AG04449 (cell line): ENCODE results near the gene ARID3A.

Source experiments
- CTCF ChIA-PET: fragments of 350-600 bp; formaldehyde crosslinking; extraction: SDS; loops from one replicate; lab custom pipeline; 2021; ENCODE audit warnings: antibody characterized with exemption; lab: Yijun Ruan, JAX
- POLR2A ChIA-PET: fragments of 400-600, 350-600 bp; formaldehyde crosslinking; extraction: SDS; loops from one replicate; lab custom pipeline; 2020; ENCODE audit warnings: antibody characterized with exemption, inconsistent platforms; lab: Yijun Ruan, JAX
- DNase-seq: peaks from one replicate; pipeline ENCODE4 v3.0.0-alpha.2; 2010; ENCODE audit warnings: low read depth, low spot score
- H3K4me3 ChIP-seq: 2 replicates; pipeline ENCODE4 v1.5.1; 2011; ENCODE audit warnings: low read depth, mild to moderate bottlenecking, control low read depth, low read length
- CTCF ChIP-seq: IDR thresholded peaks from one replicate; pipeline ENCODE4 v1.5.1; 2011; ENCODE audit warnings: mild to moderate bottlenecking, moderate library complexity, low read length, control low read depth, inconsistent platforms; ENCODE audit not compliant: insufficient read depth; ENCODE audit errors: missing control alignments

Gene ARID3A

GRCh38 chr19:1012334-1012733 lies 86.5 kb downstream of the ARID3A start:
- H3K4me3 ChIP-seq = no peak overlapping the region
- no peak for DNase-seq
- CTCF ChIA-PET = no interaction called here
- POLR2A ChIA-PET = no interaction called here
- TF ChIP-seq CTCF = no peak

- POLR2A ChIA-PET = interaction anchor here (0.6 kb wide), 1 partner anchor 29 kb away, joined by 4 read pairs; no protein-coding TSS in a partner anchor
- no peak overlapping the region for H3K4me3 ChIP-seq
- CTCF ChIA-PET = interaction anchor here (1.2 kb wide), 1 partner anchor 227 kb away, joined by 3 read pairs; no protein-coding TSS in a partner anchor
- no peak for DNase-seq
- no peak for TF ChIP-seq CTCF
These were observed 87.4 kb downstream of the ARID3A start for GRCh38 chr19:1013218-1013617.

GRCh38 chr19:1014161-1015060 lies 88.6 kb downstream of the ARID3A start:
- CTCF ChIA-PET = interaction anchor here (0.6 to 1.1 kb wide), 3 partner anchors 9 to 180 kb away, joined by 3 read pairs; partner anchors contain the start of gene WDR18
- POLR2A ChIA-PET = no interaction called here
- no peak for TF ChIP-seq CTCF
- H3K4me3 ChIP-seq = no peak overlapping the region
- DNase-seq = no peak

GRCh38 chr19:1015061-1015781 lies 89.4 kb downstream of the ARID3A start:
- DNase-seq = no peak
- CTCF ChIA-PET = interaction anchor here (0.9 to 1.1 kb wide), 2 partner anchors 9 to 180 kb away, joined by 3 read pairs; no protein-coding TSS in a partner anchor
- H3K4me3 ChIP-seq = no peak overlapping the region
- POLR2A ChIA-PET = no interaction called here
- no peak for TF ChIP-seq CTCF

- H3K4me3 ChIP-seq = no peak overlapping the region
- ChIA-PET CTCF (interaction anchor here (1.0 to 1.4 kb wide), 3 partner anchors 20 to 179 kb away, joined by 3 to 4 read pairs (median 3); no protein-coding TSS in a partner anchor), POLR2A (interaction anchor here (1.3 kb wide), 1 partner anchor 228 kb away, joined by 3 read pairs; no protein-coding TSS in a partner anchor)
- no peak for DNase-seq
- TF ChIP-seq CTCF = no peak
These were observed 90.2 kb downstream of the ARID3A start for GRCh38 chr19:1015782-1016646.
